Activated CD8-positive, alpha-beta T cell treated with anti-CD3 and anti-CD28 coated beads, Interleukin-2, amount 10 ng/mL, durations not matched to agents 7 days and 5 days (primary cell): ENCODE data around the gene DYNC2LI1. TPM values are rescaled to one million over a fixed set of nuclear protein-coding genes. Genes with fewer than 3 reads are reported as not detected.
A peak's percentile ranks its signal among the peaks of the same experiment; 100 is the strongest.

Experiments
- ATAC-seq: fragments of 150-1000 bp; cut with Tn5 transposase; one replicate; pipeline ENCODE4 v1.10.0; 2021; ENCODE audit warnings: moderate library complexity
- CTCF ChIA-PET: fragments of 350-600 bp; sonication (Branson Sonifier 250); formaldehyde crosslinking; loops from one replicate; lab custom pipeline; 2021; ENCODE audit warnings: antibody characterized with exemption; lab: Charles Lee
- POLR2A ChIA-PET: fragments of 350-600 bp; sonication (Branson Sonifier 250); formaldehyde crosslinking; loops from one replicate; lab custom pipeline; 2021; ENCODE audit warnings: antibody characterized with exemption; lab: Charles Lee
- DNase-seq: peaks from one replicate; pipeline ENCODE4 v3.0.0-alpha.2; 2020
- H3K27ac Mint-ChIP-seq: one replicate; pipeline ENCODE4 v1.8.0; 2021; ENCODE audit warnings: mild to moderate bottlenecking, mixed read lengths
- H3K27me3 Mint-ChIP-seq: one replicate; pipeline ENCODE4 v1.8.0; 2021; ENCODE audit warnings: low read depth, mixed read lengths
- H3K36me3 Mint-ChIP-seq: one replicate; pipeline ENCODE4 v1.8.0; 2021; ENCODE audit warnings: low read depth, mixed read lengths
- H3K4me1 Mint-ChIP-seq: one replicate; pipeline ENCODE4 v1.8.0; 2021; ENCODE audit warnings: low read depth, mixed read lengths
- H3K4me3 Mint-ChIP-seq: one replicate; pipeline ENCODE4 v1.8.0; 2021; ENCODE audit warnings: mild to moderate bottlenecking, mixed read lengths
- H3K9me3 Mint-ChIP-seq: one replicate; pipeline ENCODE4 v1.8.0; 2022; ENCODE audit warnings: mixed read lengths; ENCODE audit not compliant: insufficient read depth
- total RNA-seq, 2 experiments: library from RNA; stranded (reverse); gene quantifications; one replicate each; pipeline ENCODE4 v1.2.3, GENCODE V29; 2021

DYNC2LI1 gene
- total RNA-seq, 2 experiments from 2014 or later, result 2.8 to 3.2 TPM

- Mint-ChIP-seq H3K9me3 (no peaks in the 10 kb centered on the region), H3K36me3 (no peaks in the 10 kb centered on the region), H3K4me1 (no peaks in the 10 kb centered on the region), H3K27ac (no peak overlapping the region), H3K4me3 (no peak overlapping the region), H3K27me3 (peaks cover 4% of the 10 kb centered on the region)
- no peak for ATAC-seq
- DNase-seq, result no peak
- ChIA-PET CTCF (no interaction called here), POLR2A (no interaction called here)
Observed at GRCh38 chr2:43766006-43766405, 7.8 kb upstream of the DYNC2LI1 start.

DNA sequence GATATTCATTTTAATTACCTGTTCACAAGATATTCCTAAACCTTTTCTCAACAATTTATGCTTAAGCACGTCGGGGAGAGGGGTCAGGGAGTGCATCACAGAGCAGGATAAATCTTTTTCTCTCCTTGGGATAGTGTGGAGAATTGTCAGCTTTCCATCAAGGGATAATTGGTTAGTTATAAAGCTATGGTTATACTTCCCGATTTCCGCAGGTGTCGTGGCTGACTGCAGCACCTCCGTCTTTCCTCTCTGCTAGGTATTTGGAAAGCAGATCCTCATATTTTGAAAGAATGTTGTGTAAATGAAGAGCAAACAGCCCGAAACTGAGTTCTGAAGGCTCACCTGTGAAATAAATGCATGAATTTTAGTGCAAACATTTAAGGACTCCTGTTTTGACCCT is 778 bp downstream of the DYNC2LI1 start:
- H3K4me1 Mint-ChIP-seq, result peaks cover 12% of the 10 kb centered on the region
- DNase-seq (no peak), ATAC-seq (no peak)
- H3K4me3 Mint-ChIP-seq, result peak overlapping the region; percentile 80
- POLR2A ChIA-PET, result no interaction called here
- H3K27ac Mint-ChIP-seq, result no peak overlapping the region
- no peaks in the 10 kb centered on the region for H3K9me3 Mint-ChIP-seq
- CTCF ChIA-PET, result interaction anchor here (1.3 kb wide), 1 partner anchor 170 kb away, joined by 4 read pairs; no protein-coding TSS in a partner anchor
- no peaks in the 10 kb centered on the region for H3K36me3 Mint-ChIP-seq
- peaks cover 3% of the 10 kb centered on the region for H3K27me3 Mint-ChIP-seq

GRCh38 chr2:43776324-43776723 is 2.5 kb downstream of the DYNC2LI1 start:
- H3K9me3 Mint-ChIP-seq, result no peaks in the 10 kb centered on the region
- H3K4me3 Mint-ChIP-seq, result no peak overlapping the region
- no peak for ATAC-seq
- peaks cover 3% of the 10 kb centered on the region for H3K27me3 Mint-ChIP-seq
- ChIA-PET POLR2A (no interaction called here), CTCF (no interaction called here)
- no peak overlapping the region for H3K27ac Mint-ChIP-seq
- peaks cover 12% of the 10 kb centered on the region for H3K4me1 Mint-ChIP-seq
- no peak for DNase-seq
- no peaks in the 10 kb centered on the region for H3K36me3 Mint-ChIP-seq

- DNase-seq (no peak), ATAC-seq (no peak)
- no peak overlapping the region for H3K4me3 Mint-ChIP-seq
- no peaks in the 10 kb centered on the region for H3K36me3 Mint-ChIP-seq
- CTCF ChIA-PET, result no interaction called here
- H3K27ac Mint-ChIP-seq, result no peak overlapping the region
- POLR2A ChIA-PET, result no interaction called here
- H3K9me3 Mint-ChIP-seq, result no peaks in the 10 kb centered on the region
- no peaks in the 10 kb centered on the region for H3K27me3 Mint-ChIP-seq
- H3K4me1 Mint-ChIP-seq, result peaks cover 12% of the 10 kb centered on the region
Observed at GRCh38 chr2:43777306-43777926, 3.6 kb downstream of the DYNC2LI1 start.

DNA sequence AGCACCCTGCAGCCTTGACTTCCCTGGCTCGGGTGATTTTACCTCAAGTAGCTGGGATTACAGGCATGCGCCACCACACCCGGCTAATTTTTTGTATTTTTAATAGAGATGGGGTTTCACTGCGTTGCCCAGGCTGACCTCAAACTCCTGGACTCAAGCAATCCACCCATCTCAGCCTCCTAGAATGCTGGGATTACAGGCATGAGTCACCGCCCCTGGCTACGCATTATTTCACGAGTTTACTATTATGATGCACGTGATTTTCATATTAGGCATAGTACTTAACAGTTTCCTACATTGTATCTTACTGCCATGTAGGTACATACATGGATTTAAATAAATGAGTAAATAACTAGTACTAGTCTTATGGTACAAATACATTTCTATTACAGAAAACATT is 4.4 kb downstream of the DYNC2LI1 start:
- no peak overlapping the region for H3K27ac Mint-ChIP-seq
- POLR2A ChIA-PET, result no interaction called here
- H3K27me3 Mint-ChIP-seq, result no peaks in the 10 kb centered on the region
- ATAC-seq (no peak), DNase-seq (no peak)
- CTCF ChIA-PET, result no interaction called here
- peaks cover 12% of the 10 kb centered on the region for H3K4me1 Mint-ChIP-seq
- no peak overlapping the region for H3K4me3 Mint-ChIP-seq
- no peaks in the 10 kb centered on the region for H3K9me3 Mint-ChIP-seq
- H3K36me3 Mint-ChIP-seq, result no peaks in the 10 kb centered on the region

DNA sequence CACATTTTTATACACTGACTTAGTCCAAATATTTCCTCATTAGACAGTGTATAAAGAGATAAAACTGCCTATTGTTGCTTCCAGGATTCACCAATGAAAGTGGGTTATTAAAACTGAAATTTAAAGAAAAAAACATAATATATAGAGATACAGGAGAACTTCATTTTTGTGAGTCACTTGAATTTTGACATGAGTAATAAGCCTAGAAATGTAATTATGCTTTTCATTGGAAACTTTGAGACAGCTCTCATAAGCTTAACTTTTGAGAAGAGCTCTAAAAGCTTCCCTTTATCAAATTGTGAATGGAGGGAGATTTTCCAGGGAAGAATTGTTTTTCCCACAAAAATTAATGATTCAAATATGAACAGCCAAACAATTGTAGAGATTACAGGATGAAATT is 14.1 kb downstream of the DYNC2LI1 start:
- POLR2A ChIA-PET, result no interaction called here
- Mint-ChIP-seq H3K4me3 (no peak overlapping the region), H3K27me3 (no peaks in the 10 kb centered on the region), H3K27ac (no peak overlapping the region), H3K36me3 (no peaks in the 10 kb centered on the region), H3K4me1 (no peaks in the 10 kb centered on the region), H3K9me3 (no peaks in the 10 kb centered on the region)
- CTCF ChIA-PET, result no interaction called here
- no peak for DNase-seq
- ATAC-seq, result no peak

GRCh38 chr2:43788646-43789045 is 14.8 kb downstream of the DYNC2LI1 start:
- no peak overlapping the region for H3K27ac Mint-ChIP-seq
- CTCF ChIA-PET, result no interaction called here

DNA sequence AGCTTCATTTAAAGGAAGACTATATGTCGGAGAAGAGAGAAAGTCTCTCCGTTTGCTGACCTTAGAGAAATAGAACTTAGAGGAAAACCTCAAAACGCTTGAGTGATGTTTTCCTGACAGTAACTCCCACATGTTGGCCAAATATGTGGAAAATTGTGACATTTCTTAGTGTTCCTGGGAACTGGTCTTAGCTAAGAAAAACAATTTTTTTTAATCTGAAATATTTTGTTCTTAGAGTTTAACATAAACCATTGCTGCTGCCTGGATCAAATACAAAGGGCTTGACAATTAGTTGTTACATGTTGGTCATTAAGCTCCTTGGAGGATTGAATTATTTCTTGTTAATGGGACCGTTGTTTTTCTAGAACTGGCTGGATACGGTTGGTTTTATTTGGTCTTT is 16.3 kb downstream of the DYNC2LI1 start:
- Mint-ChIP-seq H3K9me3 (no peaks in the 10 kb centered on the region), H3K36me3 (no peaks in the 10 kb centered on the region), H3K4me1 (no peaks in the 10 kb centered on the region), H3K27me3 (no peaks in the 10 kb centered on the region), H3K27ac (no peak overlapping the region), H3K4me3 (no peak overlapping the region)
- ATAC-seq (no peak), DNase-seq (no peak)
- ChIA-PET CTCF (interaction anchor here (0.9 kb wide), 1 partner anchor 8 kb away, joined by 5 read pairs; no protein-coding TSS in a partner anchor), POLR2A (no interaction called here)

More at GRCh38 chr2:43788646-43789045, 14.8 kb downstream of the DYNC2LI1 start:
- H3K4me1 Mint-ChIP-seq, result no peaks in the 10 kb centered on the region
- no peaks in the 10 kb centered on the region for H3K36me3 Mint-ChIP-seq
- H3K9me3 Mint-ChIP-seq, result no peaks in the 10 kb centered on the region
- ATAC-seq (no peak), DNase-seq (no peak)
- H3K27me3 Mint-ChIP-seq, result no peaks in the 10 kb centered on the region
- POLR2A ChIA-PET, result no interaction called here
- no peak overlapping the region for H3K4me3 Mint-ChIP-seq

DNA sequence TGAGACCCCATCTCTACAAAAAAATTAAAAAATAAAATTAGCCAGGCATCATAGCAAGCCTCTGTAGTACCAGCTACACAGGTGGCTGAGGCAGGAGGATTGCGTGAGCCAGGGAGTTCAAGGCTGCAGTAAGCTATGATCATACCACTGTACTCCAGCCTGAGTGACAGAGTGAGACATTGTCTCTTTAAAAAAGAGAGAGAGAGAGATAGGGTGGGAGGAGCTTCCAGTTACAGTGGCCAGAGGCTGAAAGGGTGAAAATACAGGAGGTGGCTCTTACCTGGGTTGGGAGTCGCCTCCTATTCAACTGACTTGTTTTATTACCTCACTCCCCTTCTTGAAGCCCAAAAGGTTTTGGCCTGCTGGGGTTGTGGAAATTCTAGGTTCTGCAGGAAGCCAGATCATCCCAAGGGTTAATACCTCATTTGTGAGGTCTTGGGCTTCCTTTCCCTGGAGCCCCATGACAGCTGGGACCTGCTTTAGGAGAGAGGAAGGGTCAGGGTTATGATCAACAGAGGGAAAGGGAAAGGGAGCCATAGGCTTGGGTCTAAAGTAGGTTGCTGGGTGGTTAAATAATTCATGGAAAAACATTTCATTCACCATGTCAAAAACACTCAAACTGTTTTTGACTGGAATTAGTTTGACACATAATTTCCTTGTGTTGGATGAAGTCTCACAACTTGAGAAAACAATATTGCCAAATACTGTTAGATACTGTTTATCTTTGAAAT is 17.4 kb downstream of the DYNC2LI1 start:
- CTCF ChIA-PET, result no interaction called here
- H3K4me1 Mint-ChIP-seq, result no peaks in the 10 kb centered on the region
- H3K9me3 Mint-ChIP-seq, result no peaks in the 10 kb centered on the region
- POLR2A ChIA-PET, result no interaction called here
- ATAC-seq (no peak), DNase-seq (no peak)
- no peaks in the 10 kb centered on the region for H3K27me3 Mint-ChIP-seq
- H3K27ac Mint-ChIP-seq, result no peak overlapping the region
- H3K4me3 Mint-ChIP-seq, result no peak overlapping the region
- no peaks in the 10 kb centered on the region for H3K36me3 Mint-ChIP-seq

DNA sequence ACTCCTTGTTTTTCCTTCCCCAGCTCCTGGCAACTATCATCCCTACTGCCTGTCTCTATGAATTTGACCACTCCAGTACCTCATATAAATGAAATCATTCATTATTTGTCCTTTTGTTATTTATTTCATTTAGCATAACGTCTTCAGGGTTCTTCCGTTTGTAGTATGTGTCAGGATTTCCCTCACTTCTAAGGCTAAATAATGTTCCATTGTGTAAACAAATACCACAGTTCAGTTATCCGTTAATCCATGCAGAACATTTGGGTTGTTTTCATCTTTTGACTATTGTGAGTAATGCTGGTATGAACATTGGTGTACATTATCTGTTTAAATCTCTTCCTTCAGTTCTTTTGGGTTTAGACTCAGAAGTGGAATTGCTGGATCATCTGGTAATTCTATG is 18.8 kb downstream of the DYNC2LI1 start:
- ATAC-seq, result no peak
- no peak for DNase-seq
- CTCF ChIA-PET, result no interaction called here
- POLR2A ChIA-PET, result no interaction called here
- H3K27me3 Mint-ChIP-seq, result no peaks in the 10 kb centered on the region
- H3K36me3 Mint-ChIP-seq, result no peaks in the 10 kb centered on the region
- H3K4me1 Mint-ChIP-seq, result no peaks in the 10 kb centered on the region
- no peaks in the 10 kb centered on the region for H3K9me3 Mint-ChIP-seq
- no peak overlapping the region for H3K4me3 Mint-ChIP-seq
- no peak overlapping the region for H3K27ac Mint-ChIP-seq

DNA sequence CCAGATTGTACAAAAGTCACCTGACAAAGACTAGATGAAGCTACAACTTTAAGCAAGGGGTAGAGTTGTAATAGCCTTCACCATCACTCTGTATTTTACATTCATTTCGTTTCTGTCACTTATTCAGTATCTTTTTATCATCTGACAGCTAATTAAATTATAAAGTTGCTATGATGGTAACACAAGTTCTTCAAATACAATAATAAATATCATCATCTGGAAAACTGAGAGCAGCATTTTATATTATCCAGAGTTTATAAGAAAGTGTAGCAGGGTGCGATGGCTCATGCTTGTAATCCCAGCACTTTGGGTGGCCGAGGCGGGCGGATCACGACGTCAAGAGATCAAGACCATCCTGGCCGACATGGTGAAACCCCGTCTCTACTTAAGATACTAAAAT is 21.1 kb downstream of the DYNC2LI1 start:
- H3K9me3 Mint-ChIP-seq, result no peaks in the 10 kb centered on the region
- H3K27me3 Mint-ChIP-seq, result no peaks in the 10 kb centered on the region
- no peak for DNase-seq
- ChIA-PET CTCF (no interaction called here), POLR2A (interaction anchor here (0.6 kb wide), 1 partner anchor 47 kb away, joined by 3 read pairs; no protein-coding TSS in a partner anchor)
- H3K27ac Mint-ChIP-seq, result no peak overlapping the region
- H3K36me3 Mint-ChIP-seq, result no peaks in the 10 kb centered on the region
- H3K4me3 Mint-ChIP-seq, result no peak overlapping the region
- no peak for ATAC-seq
- no peaks in the 10 kb centered on the region for H3K4me1 Mint-ChIP-seq

GRCh38 chr2:43796206-43796605 is 22.4 kb downstream of the DYNC2LI1 start:
- DNase-seq (no peak), ATAC-seq (no peak)
- Mint-ChIP-seq H3K27ac (no peak overlapping the region), H3K4me3 (no peak overlapping the region), H3K9me3 (no peaks in the 10 kb centered on the region), H3K4me1 (no peaks in the 10 kb centered on the region), H3K27me3 (no peaks in the 10 kb centered on the region), H3K36me3 (no peaks in the 10 kb centered on the region)
- ChIA-PET CTCF (interaction anchor here (0.9 to 1.0 kb wide), 2 partner anchors 81 to 82 kb away, joined by 3 read pairs; no protein-coding TSS in a partner anchor), POLR2A (no interaction called here)
